ENCODE results near the gene FH. TPM values are rescaled to one million over a fixed set of nuclear protein-coding genes. Genes with fewer than 3 reads are reported as not detected.

Gene FH
- total and polyA plus RNA-seq, 2 donors from 2014 or later, result 51.9 to 128 TPM

- intact Hi-C loops (cut with DNase I), result no loop called here
- DNase-seq (no peak), FAIRE-seq (no peak)
- TF ChIP-seq, protein P1, sequence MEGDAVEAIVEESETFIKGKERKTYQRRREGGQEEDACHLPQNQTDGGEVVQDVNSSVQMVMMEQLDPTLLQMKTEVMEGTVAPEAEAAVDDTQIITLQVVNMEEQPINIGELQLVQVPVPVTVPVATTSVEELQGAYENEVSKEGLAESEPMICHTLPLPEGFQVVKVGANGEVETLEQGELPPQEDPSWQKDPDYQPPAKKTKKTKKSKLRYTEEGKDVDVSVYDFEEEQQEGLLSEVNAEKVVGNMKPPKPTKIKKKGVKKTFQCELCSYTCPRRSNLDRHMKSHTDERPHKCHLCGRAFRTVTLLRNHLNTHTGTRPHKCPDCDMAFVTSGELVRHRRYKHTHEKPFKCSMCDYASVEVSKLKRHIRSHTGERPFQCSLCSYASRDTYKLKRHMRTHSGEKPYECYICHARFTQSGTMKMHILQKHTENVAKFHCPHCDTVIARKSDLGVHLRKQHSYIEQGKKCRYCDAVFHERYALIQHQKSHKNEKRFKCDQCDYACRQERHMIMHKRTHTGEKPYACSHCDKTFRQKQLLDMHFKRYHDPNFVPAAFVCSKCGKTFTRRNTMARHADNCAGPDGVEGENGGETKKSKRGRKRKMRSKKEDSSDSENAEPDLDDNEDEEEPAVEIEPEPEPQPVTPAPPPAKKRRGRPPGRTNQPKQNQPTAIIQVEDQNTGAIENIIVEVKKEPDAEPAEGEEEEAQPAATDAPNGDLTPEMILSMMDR (IDR thresholded peaks at IDR 0.05; ENCODE audit: borderline replicate concordance, extremely low read depth, insufficient read depth), result no peak
- Histone ChIP-seq H3K9me3 (ENCODE audit: control insufficient read depth in 2 of 3, insufficient read depth in 1 of 3, low read length in 3 of 3) (no peaks in the 10 kb centered on the region), H3K4me1 (ENCODE audit: control insufficient read depth in 2 of 3, insufficient read depth in 2 of 3, low read depth in 1 of 3, low read length in 3 of 3) (no peaks in the 10 kb centered on the region), H3K27ac (ENCODE audit: low read depth in 2 of 2, low read length in 2 of 2) (no peak overlapping the region), H3K4me3 (ENCODE audit: low read length in 3 of 3) (no peak overlapping the region), H3K27me3 (ENCODE audit: control insufficient read depth, insufficient read depth, low read length) (no peaks in the 10 kb centered on the region), H3K9ac (ENCODE audit: low read length in 3 of 3) (no peak overlapping the region), H3K36me3 (ENCODE audit: control insufficient read depth in 2 of 3, insufficient read depth in 3 of 3, low read length in 3 of 3) (no peaks in the 10 kb centered on the region)
These were observed 30.8 kb upstream of the FH start for GRCh38 chr1:241550318-241550717.

GRCh38 chr1:241548008-241548407, 28.5 kb upstream of the FH start:
- Histone ChIP-seq H3K4me1 (ENCODE audit: control insufficient read depth in 2 of 3, insufficient read depth in 2 of 3, low read depth in 1 of 3, low read length in 3 of 3) (no peaks in the 10 kb centered on the region), H3K4me3 (ENCODE audit: low read length in 3 of 3) (no peak overlapping the region), H3K27me3 (ENCODE audit: control insufficient read depth, insufficient read depth, low read length) (no peaks in the 10 kb centered on the region), H3K36me3 (ENCODE audit: control insufficient read depth in 2 of 3, insufficient read depth in 3 of 3, low read length in 3 of 3) (no peaks in the 10 kb centered on the region), H3K9ac (ENCODE audit: low read length in 3 of 3) (no peak overlapping the region), H3K9me3 (ENCODE audit: control insufficient read depth in 2 of 3, insufficient read depth in 1 of 3, low read length in 3 of 3) (no peaks in the 10 kb centered on the region), H3K27ac (ENCODE audit: low read depth in 2 of 2, low read length in 2 of 2) (no peak overlapping the region)
- intact Hi-C loops (cut with DNase I), result no loop called here
- no peak for DNase-seq
- TF ChIP-seq, protein P1 (IDR thresholded peaks at IDR 0.05; ENCODE audit: borderline replicate concordance, extremely low read depth, insufficient read depth), result no peak
- FAIRE-seq, result no peak

GRCh38 chr1:241542199-241542907, 22.8 kb upstream of the FH start:
- intact Hi-C loops (cut with DNase I), result no loop called here
- FAIRE-seq, result no peak
- H3K27ac ChIP-seq (ENCODE audit: low read depth in 2 of 2, low read length in 2 of 2), result no peak overlapping the region

More at GRCh38 chr1:241542199-241542907, 22.8 kb upstream of the FH start:
- TF ChIP-seq, protein P1 (IDR thresholded peaks at IDR 0.05; ENCODE audit: borderline replicate concordance, extremely low read depth, insufficient read depth), result no peak
- H3K4me3 ChIP-seq (ENCODE audit: low read length in 3 of 3), result no peak overlapping the region
- no peaks in the 10 kb centered on the region for H3K36me3 ChIP-seq (ENCODE audit: control insufficient read depth in 2 of 3, insufficient read depth in 3 of 3, low read length in 3 of 3)
- H3K9ac ChIP-seq (ENCODE audit: low read length in 3 of 3), result no peak overlapping the region
- H3K9me3 ChIP-seq (ENCODE audit: control insufficient read depth in 2 of 3, insufficient read depth in 1 of 3, low read length in 3 of 3), result no peaks in the 10 kb centered on the region
- DNase-seq, result no peak
- H3K4me1 ChIP-seq (ENCODE audit: control insufficient read depth in 2 of 3, insufficient read depth in 2 of 3, low read depth in 1 of 3, low read length in 3 of 3), result no peaks in the 10 kb centered on the region
- H3K27me3 ChIP-seq (ENCODE audit: control insufficient read depth, insufficient read depth, low read length), result no peaks in the 10 kb centered on the region

Data from kidney (tissue), 14 donors.